Activated naive CD8-positive, alpha-beta T cell treated with anti-CD3 and anti-CD28 coated beads, Interleukin-2, amount 50 U/mL, for 24 hours (primary cell): ENCODE results near the gene USP34.
"Not testable (repeated sequence)": the region's sequence is repeated elsewhere in the genome, so short reads cannot be mapped to it uniquely, and the experiment has no call there.

Experiments
- ATAC-seq: fragments of 150-1000 bp; cut with Tn5 transposase; one replicate; pipeline ENCODE4 v1.10.0; 2021
- DNase-seq: peaks from one replicate; pipeline ENCODE4 v3.0.0; 2021
- H3K27ac Mint-ChIP-seq: one replicate; pipeline ENCODE4 v1.8.0; 2021; ENCODE audit warnings: mild to moderate bottlenecking, mixed read lengths
- H3K27me3 Mint-ChIP-seq: one replicate; pipeline ENCODE4 v1.8.0; 2021; ENCODE audit warnings: mixed read lengths
- H3K36me3 Mint-ChIP-seq: one replicate; pipeline ENCODE4 v1.8.0; 2021; ENCODE audit warnings: low read depth, mixed read lengths
- H3K4me1 Mint-ChIP-seq: one replicate; pipeline ENCODE4 v1.8.0; 2021; ENCODE audit warnings: mixed read lengths
- H3K4me3 Mint-ChIP-seq: one replicate; pipeline ENCODE4 v1.8.0; 2021; ENCODE audit warnings: mild to moderate bottlenecking, moderate library complexity, mixed read lengths
- H3K9me3 Mint-ChIP-seq: one replicate; pipeline ENCODE4 v1.8.0; 2021; ENCODE audit warnings: mixed read lengths

USP34 gene

DNA sequence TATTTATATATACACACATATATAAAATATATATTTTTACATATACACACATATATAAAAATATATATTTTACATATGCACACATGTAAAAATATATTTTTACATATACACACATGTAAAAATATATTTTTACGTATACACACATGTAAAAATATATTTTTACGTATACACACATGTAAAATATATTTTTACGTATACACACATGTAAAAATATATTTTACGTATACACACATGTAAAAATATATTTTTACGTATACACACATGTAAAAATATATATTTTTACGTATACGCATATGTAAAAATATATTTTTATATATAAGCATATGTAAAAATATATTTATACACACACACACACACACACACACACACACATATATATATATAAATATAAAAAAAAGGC, 83.3 kb downstream of the USP34 start:
- not testable (repeated sequence) for ATAC-seq, H3K4me3 Mint-ChIP-seq, H3K4me1 Mint-ChIP-seq, DNase-seq, H3K27me3 Mint-ChIP-seq, H3K27ac Mint-ChIP-seq, H3K9me3 Mint-ChIP-seq
- H3K36me3 Mint-ChIP-seq = peaks cover 32% of the 10 kb centered on the region

DNA sequence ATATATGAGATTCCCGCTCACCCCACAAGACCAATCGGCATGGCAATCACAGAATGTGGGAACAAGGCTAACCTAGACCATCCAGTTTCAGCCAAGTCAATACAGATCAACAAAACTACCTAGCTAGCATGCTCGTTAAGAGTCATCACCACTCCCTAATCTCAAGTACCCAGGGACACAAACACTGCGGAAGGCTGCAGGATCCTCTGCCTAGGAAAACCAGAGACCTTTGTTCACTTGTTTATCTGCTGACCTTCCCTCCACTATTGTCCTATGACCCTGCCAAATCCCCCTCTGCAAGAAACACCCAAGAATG, 90.0 kb downstream of the USP34 start:
- peaks cover 65% of the 10 kb centered on the region for H3K36me3 Mint-ChIP-seq
- not testable (repeated sequence) for DNase-seq, H3K4me1 Mint-ChIP-seq, H3K27me3 Mint-ChIP-seq, H3K27ac Mint-ChIP-seq, H3K9me3 Mint-ChIP-seq, H3K4me3 Mint-ChIP-seq, ATAC-seq

DNA sequence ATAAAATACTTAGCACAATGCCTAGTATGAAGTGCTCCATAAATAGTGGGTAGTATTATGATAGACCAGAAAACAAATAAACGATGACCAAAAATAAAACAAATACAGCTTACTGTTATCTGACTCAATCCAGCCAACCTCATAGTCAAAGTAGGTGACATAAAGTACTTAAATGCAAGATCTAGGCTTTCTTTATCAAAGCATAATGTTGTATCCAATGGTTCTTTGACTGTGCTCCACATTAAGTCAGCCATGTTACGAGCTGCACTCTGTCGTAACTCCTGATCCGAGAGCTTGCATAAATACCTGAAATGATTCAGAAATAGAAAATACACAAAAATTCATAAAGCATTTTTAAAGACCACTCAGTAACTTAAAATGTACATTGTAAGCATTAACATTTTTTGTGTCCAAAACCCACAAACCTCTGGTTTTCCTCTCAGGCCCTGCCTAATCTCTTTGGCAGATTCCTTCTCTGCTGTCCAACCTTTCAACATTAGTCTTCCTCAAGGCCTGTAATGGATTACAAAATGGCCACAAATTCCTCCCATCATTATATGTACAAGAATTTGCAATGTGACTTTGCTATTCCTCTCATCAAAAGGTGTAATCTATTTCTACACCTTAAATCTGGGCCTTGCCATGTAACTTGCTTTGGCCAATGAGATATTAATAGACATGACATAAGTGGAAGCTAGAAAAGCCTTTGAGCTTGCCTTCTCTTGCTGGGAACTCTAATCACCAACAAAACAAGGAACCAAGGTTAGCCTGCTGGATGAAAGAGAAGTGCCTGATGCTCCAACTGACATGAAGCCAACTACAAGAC, 90.6 kb downstream of the USP34 start:
- H3K27me3 Mint-ChIP-seq = no peaks in the 10 kb centered on the region
- no peaks in the 10 kb centered on the region for H3K9me3 Mint-ChIP-seq
- DNase-seq = no peak
- H3K4me1 Mint-ChIP-seq = no peaks in the 10 kb centered on the region
- H3K27ac Mint-ChIP-seq = no peak overlapping the region
- ATAC-seq = no peak
- H3K36me3 Mint-ChIP-seq = peaks cover 66% of the 10 kb centered on the region
- H3K4me3 Mint-ChIP-seq = no peak overlapping the region

DNA sequence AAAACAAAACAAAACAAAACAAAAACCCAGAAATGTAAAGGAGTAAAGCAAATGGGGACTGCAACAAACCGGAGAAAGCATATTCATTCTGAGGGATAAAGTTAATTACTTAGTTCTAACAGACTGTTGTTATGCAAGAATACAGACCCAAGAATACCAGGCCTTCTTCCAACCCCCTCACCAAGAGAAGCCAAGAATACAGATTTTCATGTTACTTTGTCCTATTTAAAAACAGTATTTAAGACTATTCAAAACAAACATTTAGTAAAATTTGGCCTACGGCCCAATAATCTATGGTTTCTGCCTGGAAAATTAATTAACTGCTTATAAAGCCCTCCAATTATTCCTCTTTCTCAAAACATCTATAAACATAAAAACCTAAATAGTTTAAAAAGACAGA, 91.4 kb downstream of the USP34 start:
- no peaks in the 10 kb centered on the region for H3K9me3 Mint-ChIP-seq
- peaks cover 69% of the 10 kb centered on the region for H3K36me3 Mint-ChIP-seq
- no peak overlapping the region for H3K4me3 Mint-ChIP-seq
- no peaks in the 10 kb centered on the region for H3K4me1 Mint-ChIP-seq
- ATAC-seq (no peak), DNase-seq (no peak)
- no peak overlapping the region for H3K27ac Mint-ChIP-seq
- H3K27me3 Mint-ChIP-seq = no peaks in the 10 kb centered on the region

DNA sequence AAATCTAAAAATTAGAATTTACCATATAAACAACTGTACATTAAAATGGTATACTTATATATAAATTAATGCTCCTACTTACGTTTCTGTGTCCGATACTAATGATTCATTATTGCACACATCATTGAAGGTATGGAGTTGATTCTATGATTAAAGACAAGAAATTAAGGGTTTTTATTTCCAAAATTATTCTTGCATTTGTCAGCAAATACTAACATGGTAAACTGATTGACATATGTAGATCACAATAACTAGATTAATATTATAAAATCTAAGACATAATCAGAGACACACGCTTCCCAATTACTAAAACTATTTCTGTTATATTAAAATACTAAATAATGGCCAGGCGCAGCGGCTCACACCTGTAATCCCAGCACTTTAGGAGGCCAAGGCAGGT, 92.6 kb downstream of the USP34 start:
- DNase-seq (no peak), ATAC-seq (no peak)
- H3K9me3 Mint-ChIP-seq = no peaks in the 10 kb centered on the region
- H3K4me1 Mint-ChIP-seq = no peaks in the 10 kb centered on the region
- H3K27me3 Mint-ChIP-seq = no peaks in the 10 kb centered on the region
- no peak overlapping the region for H3K4me3 Mint-ChIP-seq
- no peak overlapping the region for H3K27ac Mint-ChIP-seq
- H3K36me3 Mint-ChIP-seq = peaks cover 73% of the 10 kb centered on the region

DNA sequence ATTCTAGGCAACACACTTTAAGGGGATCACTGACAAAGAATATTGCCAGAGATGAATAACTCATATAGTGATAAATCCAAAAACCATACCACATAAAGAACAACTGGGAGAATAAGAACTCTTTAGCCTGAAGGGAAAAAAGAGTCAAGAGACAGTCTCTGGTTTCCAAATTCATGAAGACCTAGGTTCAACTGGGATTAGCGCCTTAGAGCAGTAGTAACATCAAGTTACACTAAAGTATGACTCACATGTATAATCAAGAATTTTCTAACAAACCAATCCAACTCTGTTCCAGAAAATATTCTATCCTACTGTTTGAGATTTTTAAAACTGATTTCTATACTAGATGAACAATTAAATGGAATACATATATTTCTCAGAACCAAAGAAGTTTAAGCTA, 93.8 kb downstream of the USP34 start:
- ATAC-seq = no peak
- H3K27ac Mint-ChIP-seq = no peak overlapping the region
- no peaks in the 10 kb centered on the region for H3K27me3 Mint-ChIP-seq
- DNase-seq = no peak
- no peak overlapping the region for H3K4me3 Mint-ChIP-seq
- no peaks in the 10 kb centered on the region for H3K9me3 Mint-ChIP-seq
- peaks cover 74% of the 10 kb centered on the region for H3K36me3 Mint-ChIP-seq
- H3K4me1 Mint-ChIP-seq = no peaks in the 10 kb centered on the region

DNA sequence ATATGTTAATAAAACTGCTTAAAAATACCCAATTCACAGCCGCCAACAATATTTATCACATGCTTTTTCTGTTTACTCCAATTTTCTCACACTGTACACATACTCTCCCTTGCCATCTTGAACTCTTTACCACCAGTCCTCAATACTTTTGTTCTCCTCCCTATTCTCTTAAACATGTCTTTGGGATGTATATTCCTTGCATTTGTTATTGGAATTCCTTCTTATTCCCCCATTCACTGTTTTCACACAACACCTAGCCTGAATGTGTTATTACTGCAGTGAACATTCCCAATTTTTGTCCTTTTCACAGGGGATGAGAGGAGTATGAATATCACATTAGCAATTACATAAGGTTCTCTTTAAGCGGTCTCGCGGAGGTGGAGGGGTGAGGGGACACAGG, 94.7 kb downstream of the USP34 start:
- no peak overlapping the region for H3K4me3 Mint-ChIP-seq
- DNase-seq (no peak), ATAC-seq (no peak)
- H3K27me3 Mint-ChIP-seq = no peaks in the 10 kb centered on the region
- no peaks in the 10 kb centered on the region for H3K9me3 Mint-ChIP-seq
- H3K27ac Mint-ChIP-seq = no peak overlapping the region
- H3K4me1 Mint-ChIP-seq = no peaks in the 10 kb centered on the region
- H3K36me3 Mint-ChIP-seq = peaks cover 66% of the 10 kb centered on the region

DNA sequence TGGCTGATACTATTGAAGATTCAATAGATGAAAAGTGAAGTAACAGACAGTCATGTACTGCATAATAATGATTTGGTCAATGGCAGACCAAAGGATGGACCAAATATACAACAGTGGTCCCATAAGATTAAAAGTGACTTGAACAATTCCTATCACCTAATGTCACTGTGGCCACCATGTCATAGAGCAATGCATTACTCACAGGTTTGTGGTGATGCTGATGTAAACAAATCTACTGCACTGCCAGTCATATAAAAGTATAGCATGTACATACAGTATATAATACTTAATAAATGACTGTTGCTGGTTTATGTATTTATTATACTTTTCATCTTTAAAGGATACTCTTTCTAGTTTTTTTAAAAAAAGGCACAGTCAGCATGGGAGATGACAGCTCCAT, 99.9 kb downstream of the USP34 start:
- Mint-ChIP-seq H3K36me3 (peaks cover 68% of the 10 kb centered on the region), H3K9me3 (no peaks in the 10 kb centered on the region), H3K27ac (no peak overlapping the region), H3K27me3 (no peaks in the 10 kb centered on the region), H3K4me3 (no peak overlapping the region), H3K4me1 (peaks cover 28% of the 10 kb centered on the region)
- DNase-seq = no peak
- ATAC-seq = peak; percentile 65

DNA sequence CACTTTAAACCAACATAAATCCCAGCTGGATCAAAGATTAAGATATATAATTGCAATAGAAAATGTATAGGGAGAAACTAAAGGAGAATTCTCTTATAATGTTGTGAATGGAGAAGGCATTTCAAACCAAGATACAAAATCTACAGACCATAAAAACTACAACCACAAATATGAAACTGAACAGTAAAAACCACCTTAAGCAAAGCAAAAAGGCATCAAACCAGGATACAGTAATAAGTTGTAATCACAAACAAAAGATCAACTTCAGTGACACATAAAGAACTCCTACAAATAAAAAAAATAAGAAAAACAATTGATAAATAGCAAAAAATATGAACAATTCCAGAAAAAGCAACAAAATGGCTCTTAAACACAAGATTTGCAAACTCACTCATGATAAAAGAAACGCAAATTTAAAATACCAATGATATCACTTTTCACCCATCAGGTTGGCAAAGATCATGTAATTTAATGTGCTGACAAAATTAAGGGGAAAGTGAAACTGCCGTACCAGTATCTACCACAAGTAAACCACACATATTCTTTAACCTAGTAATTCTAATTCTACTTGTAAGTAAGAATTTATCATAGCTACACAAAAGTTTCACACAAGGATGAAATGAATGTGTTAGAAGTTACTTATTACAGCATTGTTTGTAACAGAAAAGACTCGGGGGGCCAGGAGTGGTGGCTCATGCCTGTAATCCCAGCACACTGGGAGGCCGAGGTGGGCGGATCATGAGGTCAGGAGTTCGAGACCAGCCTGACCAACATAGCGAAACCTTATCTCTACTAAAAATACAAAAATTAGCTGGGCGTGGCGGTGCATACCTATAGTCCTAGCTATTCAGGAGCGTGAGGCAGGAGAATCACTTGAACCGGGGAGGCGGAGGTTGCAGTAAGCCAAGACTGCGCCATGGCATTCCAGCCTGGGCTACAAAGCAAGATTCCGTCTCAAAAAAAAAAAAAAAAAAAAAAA, 101.9 kb downstream of the USP34 start:
- no peaks in the 10 kb centered on the region for H3K9me3 Mint-ChIP-seq
- H3K4me1 Mint-ChIP-seq = peaks cover 34% of the 10 kb centered on the region
- peak; percentile 11 for DNase-seq
- peak overlapping the region; percentile 12 for H3K27ac Mint-ChIP-seq
- peak; percentile 52 for ATAC-seq
- no peaks in the 10 kb centered on the region for H3K27me3 Mint-ChIP-seq
- peaks cover 60% of the 10 kb centered on the region for H3K36me3 Mint-ChIP-seq
- H3K4me3 Mint-ChIP-seq = no peak overlapping the region

DNA sequence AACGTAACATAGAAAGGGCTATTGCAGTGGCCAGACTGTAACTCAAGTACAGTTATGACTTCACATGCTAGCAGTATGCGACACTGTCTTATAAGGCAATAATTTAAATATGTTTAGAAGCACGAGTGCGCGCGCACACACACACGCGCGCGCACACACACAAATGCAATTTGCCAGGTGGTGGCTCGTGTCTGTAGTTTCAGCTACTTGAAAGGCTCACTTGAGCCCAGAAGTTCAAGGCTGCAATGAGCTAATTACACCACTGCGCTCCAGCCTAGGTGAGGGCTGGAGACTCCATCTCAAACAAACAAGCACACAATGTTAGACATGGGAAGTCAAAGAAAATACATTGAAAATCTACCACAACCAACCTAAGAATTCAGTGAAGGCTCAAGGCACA, 103.7 kb downstream of the USP34 start:
- peaks cover 38% of the 10 kb centered on the region for H3K4me1 Mint-ChIP-seq
- no peak overlapping the region for H3K4me3 Mint-ChIP-seq
- H3K36me3 Mint-ChIP-seq = peaks cover 65% of the 10 kb centered on the region
- no peak for ATAC-seq
- no peaks in the 10 kb centered on the region for H3K9me3 Mint-ChIP-seq
- no peak overlapping the region for H3K27ac Mint-ChIP-seq
- no peak for DNase-seq
- no peaks in the 10 kb centered on the region for H3K27me3 Mint-ChIP-seq

DNA sequence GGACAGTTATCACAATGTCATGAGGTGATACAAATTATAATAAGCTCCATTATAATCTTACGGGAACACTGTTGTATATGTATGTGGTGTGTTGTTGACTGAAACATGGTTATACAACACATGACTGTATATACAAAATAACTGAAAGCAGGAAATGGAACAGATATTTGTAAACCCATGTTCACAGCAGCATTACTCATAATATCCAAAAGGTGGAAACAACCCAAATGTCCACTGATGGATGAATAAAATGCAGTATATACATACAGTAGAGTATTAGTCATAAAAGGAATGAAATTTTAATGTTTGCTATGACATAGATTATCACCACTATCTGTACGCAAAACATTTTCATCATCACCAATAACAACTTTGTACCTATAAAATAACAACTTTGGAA, 107.3 kb downstream of the USP34 start:
- no peaks in the 10 kb centered on the region for H3K27me3 Mint-ChIP-seq
- H3K4me3 Mint-ChIP-seq = no peak overlapping the region
- H3K4me1 Mint-ChIP-seq = peaks cover 28% of the 10 kb centered on the region
- no peak overlapping the region for H3K27ac Mint-ChIP-seq
- ATAC-seq (no peak), DNase-seq (no peak)
- H3K9me3 Mint-ChIP-seq = no peaks in the 10 kb centered on the region
- peaks cover 53% of the 10 kb centered on the region for H3K36me3 Mint-ChIP-seq

DNA sequence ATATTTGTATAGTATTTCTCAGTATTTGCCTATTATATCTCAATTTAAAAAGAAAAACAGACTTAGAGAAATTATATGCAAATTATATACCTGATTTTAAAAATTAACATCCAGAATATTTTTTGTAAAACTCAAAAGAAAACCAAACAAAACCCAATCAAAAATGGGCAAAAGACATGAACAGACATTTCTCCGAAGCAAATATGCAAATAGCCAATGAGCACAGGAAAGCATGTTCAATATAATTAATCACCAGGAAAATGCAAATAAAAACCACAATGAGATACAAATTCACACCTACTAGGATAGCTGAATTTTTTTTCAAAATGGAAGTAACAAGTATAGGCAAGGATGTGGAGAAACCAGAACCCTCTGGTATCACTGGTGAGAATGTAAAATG, 108.0 kb downstream of the USP34 start:
- no peak for ATAC-seq
- no peak for DNase-seq
- H3K36me3 Mint-ChIP-seq = peaks cover 46% of the 10 kb centered on the region
- peaks cover 27% of the 10 kb centered on the region for H3K4me1 Mint-ChIP-seq
- H3K9me3 Mint-ChIP-seq = no peaks in the 10 kb centered on the region
- no peak overlapping the region for H3K4me3 Mint-ChIP-seq
- no peak overlapping the region for H3K27ac Mint-ChIP-seq
- no peaks in the 10 kb centered on the region for H3K27me3 Mint-ChIP-seq

DNA sequence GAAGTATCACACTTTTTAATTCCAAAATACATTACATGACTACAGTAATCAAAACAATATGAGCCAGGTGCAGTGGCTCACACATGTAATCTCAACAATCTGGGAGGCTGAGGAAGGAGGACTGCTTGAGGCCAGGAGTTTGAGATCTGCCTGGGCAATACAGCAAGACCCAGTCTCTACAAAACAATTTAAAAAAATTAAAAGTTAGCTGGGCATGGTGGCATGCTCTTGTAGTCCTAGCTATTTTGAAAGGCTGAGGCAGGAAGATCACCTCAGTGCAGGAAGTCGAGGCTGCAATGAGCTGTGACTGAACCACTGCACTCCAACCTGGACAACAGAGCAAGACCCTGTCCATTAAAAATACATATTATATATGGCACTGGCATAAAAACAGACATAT, 109.8 kb downstream of the USP34 start:
- peaks cover 38% of the 10 kb centered on the region for H3K36me3 Mint-ChIP-seq
- peaks cover 32% of the 10 kb centered on the region for H3K4me1 Mint-ChIP-seq
- ATAC-seq = no peak
- H3K9me3 Mint-ChIP-seq = no peaks in the 10 kb centered on the region
- no peak for DNase-seq
- no peak overlapping the region for H3K27ac Mint-ChIP-seq
- no peak overlapping the region for H3K4me3 Mint-ChIP-seq
- no peaks in the 10 kb centered on the region for H3K27me3 Mint-ChIP-seq

DNA sequence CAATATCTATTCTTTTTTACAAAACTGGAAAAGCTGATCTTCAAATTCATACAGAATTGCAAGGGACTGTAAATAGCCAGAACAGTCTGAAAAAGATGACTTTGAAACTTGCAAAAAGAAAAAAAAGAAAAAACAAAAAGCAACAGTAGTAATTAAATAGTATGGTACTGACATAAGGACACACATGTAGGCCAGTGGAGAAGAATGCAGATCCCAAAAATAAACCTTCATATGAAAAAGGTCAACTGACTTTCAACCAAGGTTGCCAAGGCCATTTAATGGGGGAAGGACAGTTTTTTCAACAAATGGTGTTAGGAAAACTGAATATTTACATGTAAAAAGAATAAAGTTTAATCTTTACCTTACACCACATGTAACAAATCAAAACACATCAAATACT, 111.8 kb downstream of the USP34 start:
- DNase-seq = no peak
- Mint-ChIP-seq H3K27me3 (no peaks in the 10 kb centered on the region), H3K36me3 (peaks cover 46% of the 10 kb centered on the region), H3K9me3 (peaks cover 7% of the 10 kb centered on the region), H3K4me3 (no peak overlapping the region), H3K27ac (no peak overlapping the region), H3K4me1 (peaks cover 26% of the 10 kb centered on the region)
- no peak for ATAC-seq

DNA sequence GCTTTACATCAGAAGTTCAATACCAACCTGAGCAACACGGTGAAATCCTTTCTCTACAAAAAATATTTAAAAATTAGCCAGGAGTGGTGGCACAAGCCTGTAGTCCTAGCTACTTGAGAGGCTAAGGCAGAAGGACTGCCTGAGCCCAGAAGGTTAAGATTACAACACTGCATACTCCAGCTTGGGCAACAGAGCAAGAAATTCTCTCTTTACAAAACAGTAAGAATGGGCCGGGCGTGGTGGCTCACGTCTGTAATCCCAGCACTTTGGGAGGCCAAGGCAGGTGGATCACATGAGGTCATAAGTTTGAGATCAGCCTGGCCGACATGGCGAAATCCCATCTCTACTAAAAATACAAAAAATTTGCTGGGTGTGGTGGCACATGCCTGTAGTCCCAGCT, 113.2 kb downstream of the USP34 start:
- no peak for DNase-seq
- ATAC-seq = no peak
- Mint-ChIP-seq H3K36me3 (peaks cover 48% of the 10 kb centered on the region), H3K27me3 (no peaks in the 10 kb centered on the region), H3K27ac (no peak overlapping the region), H3K9me3 (peaks cover 13% of the 10 kb centered on the region), H3K4me3 (no peak overlapping the region), H3K4me1 (peaks cover 25% of the 10 kb centered on the region)
